ENCODE measurements around the gene ARHGEF7.

Gene ARHGEF7

DNA sequence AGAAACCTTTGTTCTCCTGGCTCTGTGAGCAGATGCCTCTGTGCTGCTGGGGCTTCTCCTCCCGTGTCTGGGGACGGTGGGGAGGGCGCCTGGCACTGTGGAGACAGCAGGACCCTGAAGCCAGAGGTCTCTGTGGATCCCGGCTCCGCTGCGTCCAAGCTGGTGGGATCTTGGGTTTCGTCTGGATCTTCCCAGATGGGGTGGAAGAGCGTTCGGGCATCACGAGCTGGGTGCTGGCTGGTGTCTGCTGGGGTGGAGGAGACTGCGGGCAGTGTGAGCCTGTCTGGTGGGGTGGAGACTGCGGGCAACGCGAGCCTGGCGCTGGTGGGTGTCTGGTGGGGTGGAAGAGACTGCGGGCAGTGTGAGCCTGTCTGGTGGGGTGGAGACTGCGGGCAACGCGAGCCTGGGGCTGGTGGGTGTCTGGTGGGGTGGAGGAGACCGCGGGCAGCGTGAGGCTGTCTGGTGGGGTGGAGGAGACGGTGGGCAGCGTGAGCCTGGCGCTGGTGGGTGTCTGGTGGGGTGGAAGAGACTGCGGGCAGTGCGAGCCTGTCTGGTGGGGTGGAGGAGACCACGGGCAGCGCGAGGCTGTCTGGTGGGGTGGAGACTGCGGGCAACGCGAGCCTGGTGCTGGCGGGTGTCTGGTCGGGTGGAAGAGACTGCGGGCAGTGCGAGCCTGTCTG is 211.0 kb downstream of the ARHGEF7 start:
- DNase-seq (ENCODE audit: low read depth): no peak

DNA sequence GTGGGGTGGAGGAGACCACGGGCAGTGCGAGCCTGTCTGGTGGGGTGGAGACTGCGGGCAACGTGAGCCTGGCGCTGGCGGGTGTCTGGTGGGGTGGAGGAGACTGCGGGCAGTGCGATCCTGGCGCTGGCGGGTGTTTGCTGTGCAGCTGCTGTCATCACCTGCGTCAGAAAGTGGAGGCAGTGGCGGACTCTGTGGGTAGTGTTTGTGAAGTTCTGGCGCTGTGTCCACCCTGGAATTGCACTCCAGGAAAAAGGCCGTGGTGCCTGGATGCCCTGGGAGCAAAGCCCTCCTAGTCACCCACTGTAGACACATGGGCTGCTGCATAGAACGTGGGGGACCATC is 211.5 kb downstream of the ARHGEF7 start:
- no peak for DNase-seq (ENCODE audit: low read depth)

DNA sequence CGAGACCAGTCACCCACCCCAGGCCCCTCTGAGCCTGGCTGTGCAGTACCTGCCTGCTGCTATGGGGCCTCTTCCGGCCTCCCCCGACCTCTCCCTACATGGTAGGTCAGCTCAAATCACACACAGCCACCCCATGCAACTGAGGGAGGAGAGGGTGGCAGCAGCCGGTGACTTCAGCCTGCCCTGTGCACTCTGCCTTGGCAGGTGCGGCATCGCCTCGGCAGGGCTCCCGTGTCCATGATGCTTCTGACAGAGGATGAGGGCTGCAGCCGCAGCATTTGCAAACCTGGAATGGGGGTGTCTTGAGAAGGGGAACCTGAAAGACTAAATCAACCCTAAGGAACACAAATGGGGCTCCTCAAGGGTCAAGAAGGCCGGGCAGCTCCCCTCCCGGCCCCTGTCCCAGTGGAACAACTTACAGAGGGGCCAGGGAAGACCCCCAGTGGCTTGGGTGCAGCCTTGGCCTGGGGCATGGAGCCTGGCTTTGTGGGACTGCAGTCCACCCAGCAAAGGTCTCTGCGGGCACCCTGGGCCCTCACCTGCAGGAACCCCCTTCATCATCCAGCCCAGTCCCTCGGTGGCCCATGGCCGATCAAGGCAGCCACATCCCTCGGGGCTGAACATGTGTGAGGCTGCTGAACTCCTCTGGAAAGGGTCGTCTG is 212.0 kb downstream of the ARHGEF7 start:
- DNase-seq (ENCODE audit: low read depth): no peak

DNA sequence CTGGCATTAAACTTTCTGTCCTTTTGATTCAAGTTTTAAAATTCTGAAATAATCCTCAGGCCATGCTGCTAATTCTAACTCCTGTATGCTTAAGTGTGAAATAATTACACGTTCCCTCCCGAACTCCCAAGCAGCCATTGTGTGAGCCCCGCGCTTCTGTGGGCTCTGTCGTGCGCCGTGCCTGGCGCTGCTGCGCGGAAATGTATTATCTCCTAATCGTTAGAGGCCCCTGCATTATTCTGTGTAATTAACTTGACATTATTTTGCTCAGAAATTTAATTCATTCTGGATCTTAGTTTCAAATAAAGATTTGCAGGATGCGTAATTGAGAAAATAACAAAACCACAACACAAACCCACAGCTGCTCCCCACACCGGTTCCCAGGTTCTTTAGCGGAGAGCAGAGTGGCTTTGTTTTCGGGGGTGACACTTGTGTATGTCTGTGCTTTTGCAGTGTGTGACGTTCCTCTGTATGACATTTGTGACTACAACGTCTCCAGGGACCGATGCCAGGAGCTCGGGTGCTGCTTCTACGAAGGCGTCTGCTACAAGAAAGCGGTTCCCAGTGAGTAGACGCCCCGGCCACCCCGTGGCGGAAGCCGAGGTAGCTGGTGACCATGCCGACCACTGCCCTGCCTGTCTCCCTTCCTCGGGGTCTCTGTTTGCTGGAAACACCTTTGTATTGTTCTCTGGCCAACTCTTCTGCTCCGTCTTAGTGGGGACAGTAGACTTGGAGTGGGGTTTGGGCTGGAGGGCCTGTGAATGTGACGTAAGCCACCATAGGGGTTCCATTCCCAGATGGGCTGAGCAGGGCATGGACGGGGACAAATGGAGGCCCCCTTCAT is 212.8 kb downstream of the ARHGEF7 start:
- DNase-seq (ENCODE audit: low read depth): no peak

DNA sequence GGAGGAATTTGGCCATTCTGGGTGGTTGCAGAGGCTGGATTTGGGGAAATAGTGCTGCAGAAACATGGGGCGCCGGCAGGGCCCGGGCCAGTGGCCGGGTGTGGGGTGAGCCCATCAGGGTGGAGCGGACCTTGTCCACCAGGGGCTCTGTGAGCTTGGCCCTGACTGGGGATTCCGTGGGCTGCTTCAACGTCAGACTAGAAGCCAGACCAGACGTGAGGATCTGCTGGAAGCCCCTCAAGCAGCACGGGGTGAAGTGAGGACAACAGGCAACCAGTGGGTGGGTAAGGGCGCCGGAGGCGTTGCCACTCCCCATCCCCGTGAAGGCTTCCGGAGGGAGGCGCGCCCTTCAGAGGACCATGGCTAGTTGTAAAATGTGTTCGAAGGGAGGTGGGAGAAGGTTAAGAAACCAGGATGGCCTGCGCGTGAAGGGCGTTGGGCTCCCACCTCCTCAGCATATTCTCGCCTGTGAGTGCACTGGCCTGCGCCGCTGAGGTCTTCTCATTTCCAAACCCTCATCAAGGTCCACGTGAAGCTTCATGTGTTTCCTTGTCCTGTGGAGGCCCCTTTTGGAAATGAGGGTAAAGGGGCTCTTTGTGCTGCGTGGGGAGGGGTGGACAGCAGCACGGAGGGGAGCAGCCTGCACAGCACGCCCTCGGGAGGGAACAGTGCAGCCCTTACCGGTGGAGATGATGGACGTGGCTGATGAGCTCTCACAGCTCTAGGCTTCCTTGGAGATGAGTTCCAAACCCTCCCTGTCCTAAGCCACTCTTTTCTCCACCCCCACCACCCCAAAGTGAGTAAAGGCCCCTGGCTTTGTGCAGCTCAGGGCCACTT is 213.7 kb downstream of the ARHGEF7 start:
- DNase-seq (ENCODE audit: low read depth): no peak

DNA sequence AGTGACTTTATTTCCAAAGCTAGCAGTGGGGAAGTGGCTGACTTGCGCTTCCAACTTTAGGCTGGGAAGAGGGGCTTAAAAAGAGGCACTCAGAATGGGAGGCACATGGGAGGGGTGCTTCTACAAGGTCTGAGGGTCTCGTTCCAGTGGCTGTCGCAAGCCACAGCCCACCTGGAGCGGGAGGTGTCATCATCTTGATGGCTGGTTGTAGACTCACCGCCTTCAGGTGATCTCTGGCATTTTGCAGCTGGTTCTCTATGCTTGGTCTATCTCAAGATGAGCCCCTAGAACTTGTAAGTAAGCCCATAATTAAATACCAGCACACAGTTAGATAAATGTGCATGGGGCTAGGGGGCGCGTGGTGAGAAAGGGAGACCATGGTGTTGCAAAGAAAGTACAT is 214.5 kb downstream of the ARHGEF7 start:
- DNase-seq (ENCODE audit: low read depth): no peak

DNA sequence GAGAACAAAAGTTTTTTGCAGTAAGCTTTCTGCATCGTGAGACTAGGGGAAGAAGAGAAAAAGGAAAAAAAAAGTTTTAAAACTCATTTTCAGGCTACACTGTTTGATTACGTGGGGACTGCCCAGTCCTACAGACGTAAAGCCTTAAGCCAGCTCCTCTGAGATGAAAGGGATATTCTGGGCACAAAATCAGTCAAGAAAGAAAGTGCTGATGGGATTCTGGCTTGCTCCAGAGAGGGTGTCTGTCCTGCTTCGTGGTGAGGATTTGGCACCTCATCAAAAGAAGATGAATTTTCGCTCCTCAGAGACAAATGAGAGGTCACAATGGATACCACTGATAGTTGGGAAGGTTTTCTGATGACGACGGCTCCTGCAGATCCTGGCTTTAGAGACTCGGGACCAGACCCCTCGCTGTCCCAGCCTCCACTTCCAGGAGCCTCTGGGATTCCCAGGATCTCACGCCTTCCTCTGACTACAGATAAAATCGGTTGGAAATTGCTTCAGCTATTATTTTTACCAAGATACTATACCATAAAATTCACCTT is 215.0 kb downstream of the ARHGEF7 start:
- DNase-seq (ENCODE audit: low read depth): no peak

DNA sequence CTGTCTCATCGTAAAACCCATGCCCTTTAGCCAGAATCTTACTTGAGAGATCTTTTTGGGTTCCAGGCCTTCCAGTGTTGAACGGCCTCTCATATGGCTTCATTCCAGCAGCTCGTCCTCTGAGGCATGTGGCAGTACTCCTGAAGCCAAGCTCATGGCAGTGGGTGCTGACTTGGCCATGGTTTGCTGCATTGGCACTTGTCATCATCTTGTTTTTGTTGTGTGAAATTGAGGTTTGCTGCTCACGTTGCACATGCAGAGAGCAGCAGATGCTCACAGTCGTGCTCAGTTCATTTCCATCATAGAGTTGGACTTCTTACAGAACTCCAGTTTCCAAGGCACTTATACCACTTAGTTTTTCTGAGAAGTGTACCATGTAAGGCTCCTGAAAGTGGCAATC is 220.2 kb downstream of the ARHGEF7 start:
- no peak for DNase-seq (ENCODE audit: low read depth)

DNA sequence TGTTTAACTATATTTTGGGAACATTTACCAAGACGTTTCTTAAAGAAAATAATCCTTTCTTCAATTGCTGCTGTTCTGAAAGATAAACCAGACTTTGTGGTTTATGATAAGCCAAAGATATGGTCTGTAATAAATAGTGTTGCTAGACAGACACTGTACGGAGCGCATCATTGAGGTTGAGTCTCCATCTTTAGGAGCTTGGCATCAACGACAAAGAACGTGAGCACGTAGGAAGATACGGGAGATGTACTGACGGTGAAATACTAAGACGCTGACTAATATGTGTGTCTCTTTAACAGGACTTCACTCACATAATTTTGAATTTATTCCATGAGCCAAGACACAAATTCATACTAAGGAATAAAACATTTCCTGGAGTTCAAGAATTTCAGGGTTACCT is 221.6 kb downstream of the ARHGEF7 start:
- no peak for DNase-seq (ENCODE audit: low read depth)

DNA sequence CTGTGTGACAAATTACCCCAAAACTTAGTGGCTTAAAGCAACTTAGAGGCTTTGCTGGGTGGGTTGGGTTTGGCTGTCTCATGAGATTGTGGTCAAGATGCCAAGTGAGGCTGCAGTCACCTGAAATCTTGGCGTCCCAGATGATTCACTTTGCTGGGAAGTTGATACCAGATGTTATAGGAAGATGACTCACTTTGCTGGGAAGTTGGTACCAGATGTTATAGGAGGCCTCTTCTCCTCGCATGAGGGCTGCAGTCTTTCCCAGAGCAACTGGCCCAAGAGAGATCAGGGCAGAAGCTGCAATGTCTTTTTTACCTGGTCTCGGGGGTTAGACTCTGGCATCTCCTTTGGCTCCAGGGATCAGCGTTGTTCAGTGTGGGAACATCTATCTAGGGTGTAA is 222.1 kb downstream of the ARHGEF7 start:
- DNase-seq (ENCODE audit: low read depth): peak; percentile 39

DNA sequence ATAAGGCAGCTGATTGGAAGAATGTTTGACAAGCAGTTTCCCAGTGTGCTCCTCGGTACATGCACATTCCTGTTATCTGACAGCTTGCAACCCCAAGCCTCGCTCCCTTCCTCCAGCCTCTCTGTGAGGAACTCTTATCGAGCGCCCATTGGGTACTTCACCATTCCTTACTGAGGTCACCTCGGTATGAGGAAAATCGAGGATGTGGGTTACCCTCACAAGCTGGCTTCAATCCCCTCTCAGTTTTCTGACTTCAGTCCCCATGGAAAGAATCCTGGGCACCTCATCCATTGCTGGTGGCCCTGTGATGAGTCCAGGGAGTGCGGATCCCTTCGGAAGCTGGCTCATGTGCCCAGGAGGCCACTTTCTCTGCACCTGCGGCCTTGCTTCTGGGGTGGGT is 222.6 kb downstream of the ARHGEF7 start:
- no peak for DNase-seq (ENCODE audit: low read depth)

DNA sequence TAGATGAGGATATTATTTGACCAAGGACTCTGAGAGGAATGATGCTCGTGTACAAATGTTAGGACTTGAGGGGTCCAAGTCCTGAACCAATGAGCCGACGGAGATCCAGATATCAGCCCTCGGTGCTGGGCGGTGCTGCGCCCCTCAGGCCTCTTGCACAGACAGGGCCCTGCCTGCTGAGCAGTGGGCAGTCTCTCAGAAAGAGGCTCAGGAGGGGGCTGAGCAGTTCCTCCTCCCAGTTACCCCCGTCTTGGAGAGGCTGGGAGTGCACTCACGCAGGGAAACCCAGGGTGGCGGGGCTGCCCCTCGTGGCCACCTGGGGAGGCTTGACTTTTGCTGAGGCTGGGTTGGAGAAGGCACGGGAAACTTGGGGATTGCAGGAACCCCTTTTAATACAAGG is 223.7 kb downstream of the ARHGEF7 start:
- no peak for DNase-seq (ENCODE audit: low read depth)

DNA sequence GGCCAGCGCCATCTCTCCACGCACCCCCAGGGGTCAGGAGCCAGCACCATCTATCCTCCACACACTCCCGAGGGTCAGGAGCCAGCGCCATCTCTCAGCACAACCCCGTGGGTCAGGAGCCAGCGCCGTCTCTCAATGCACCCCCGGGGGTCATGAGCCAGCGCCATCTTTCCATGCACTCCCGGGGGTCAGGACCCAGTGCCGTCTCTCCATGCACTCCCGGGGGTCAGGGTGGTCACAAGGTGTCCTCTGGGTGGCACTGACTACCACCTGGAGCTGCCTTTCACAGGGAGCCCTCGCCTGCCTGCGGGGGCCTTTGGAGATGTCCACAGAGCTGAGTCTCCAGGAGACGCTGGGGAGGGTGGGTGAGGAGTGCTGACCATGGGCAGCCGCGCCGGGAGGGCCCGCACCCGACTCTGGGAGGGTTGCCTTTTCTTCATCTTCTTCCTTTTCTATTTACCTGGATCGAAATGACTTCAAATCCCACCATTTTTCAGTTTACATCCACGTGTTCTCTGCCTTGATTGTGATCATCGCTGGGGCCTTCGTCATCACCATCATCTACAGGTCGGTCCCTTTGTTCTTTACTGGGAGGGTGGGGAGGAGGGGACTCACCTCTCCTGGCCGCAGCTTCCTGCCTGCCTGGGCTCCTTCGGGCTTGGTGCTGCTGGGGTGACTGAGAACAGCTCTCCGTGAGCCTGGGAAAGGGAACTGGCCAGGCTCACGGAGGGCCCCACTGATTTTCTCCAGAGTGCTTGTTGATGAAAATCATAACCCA is 224.4 kb downstream of the ARHGEF7 start:
- no peak for DNase-seq (ENCODE audit: low read depth)

DNA sequence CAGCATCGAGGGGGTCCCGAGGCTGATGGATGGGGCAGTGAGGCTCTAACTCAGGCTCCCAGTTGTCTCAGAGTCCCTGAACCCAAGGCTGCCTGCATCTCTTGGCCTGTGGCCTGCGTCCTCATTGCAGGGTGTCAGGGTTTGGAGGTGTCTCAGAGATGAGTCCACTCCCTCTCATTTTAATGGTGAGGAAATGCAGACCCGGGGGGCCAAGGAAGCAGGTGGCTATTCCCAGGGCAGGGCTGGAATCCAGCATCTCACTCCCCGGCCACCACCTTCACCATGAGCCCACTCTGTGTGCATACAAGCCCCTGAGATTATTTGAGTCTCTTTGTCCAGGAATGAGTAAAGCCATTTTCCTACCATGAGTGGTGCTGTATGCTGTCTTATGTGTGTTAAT is 226.8 kb downstream of the ARHGEF7 start:
- no peak for DNase-seq (ENCODE audit: low read depth)

DNA sequence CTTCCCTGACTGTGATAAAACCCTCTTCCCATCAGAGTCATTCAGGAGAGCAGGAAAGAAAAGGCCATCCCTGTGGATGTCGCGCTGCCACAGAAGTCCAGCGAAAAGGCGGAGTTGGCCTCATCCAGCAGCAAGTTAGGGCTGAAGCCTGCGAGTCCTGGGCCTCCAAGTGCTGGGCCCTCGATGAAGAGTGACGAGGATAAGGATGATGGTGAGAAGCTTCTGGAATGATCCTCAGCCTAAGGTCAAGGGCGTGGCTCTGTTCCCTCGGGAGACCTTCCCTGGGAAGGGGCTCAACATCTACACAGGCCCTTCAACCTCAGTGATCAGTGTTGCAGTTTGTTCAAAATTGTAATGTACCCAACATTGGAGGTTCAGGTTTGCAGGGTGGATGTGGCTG is 227.6 kb downstream of the ARHGEF7 start:
- DNase-seq (ENCODE audit: low read depth): no peak

DNA sequence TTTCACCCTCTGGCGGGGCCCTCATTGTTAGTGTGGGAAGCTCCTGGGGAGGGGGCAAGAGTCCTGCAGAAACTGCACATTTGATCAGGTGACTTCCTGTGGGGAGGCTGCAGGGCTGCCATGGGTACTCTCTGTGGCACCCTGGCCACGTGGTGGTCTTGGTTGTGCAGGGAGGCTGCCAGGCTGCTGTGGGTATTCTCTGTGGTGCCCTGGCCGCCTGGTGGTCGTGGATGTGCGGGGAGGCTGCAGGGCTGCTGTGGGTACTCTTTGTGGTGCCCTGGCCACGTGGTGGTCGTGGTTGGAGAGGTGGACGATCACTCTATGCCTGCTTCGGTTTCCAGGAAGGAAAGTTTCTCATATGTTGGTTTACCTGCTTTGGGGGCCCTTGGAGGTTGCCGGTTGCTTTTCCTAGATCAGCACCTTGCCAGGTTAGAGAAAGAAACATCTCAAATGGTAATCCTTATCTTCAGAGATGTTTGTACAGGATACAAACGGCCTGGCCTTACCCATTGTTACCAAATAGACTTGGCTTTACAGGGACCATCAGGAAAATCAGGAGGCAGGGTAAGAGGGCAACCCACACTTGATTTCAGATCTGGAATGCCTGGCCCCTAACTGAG is 228.2 kb downstream of the ARHGEF7 start:
- no peak for DNase-seq (ENCODE audit: low read depth)

DNA sequence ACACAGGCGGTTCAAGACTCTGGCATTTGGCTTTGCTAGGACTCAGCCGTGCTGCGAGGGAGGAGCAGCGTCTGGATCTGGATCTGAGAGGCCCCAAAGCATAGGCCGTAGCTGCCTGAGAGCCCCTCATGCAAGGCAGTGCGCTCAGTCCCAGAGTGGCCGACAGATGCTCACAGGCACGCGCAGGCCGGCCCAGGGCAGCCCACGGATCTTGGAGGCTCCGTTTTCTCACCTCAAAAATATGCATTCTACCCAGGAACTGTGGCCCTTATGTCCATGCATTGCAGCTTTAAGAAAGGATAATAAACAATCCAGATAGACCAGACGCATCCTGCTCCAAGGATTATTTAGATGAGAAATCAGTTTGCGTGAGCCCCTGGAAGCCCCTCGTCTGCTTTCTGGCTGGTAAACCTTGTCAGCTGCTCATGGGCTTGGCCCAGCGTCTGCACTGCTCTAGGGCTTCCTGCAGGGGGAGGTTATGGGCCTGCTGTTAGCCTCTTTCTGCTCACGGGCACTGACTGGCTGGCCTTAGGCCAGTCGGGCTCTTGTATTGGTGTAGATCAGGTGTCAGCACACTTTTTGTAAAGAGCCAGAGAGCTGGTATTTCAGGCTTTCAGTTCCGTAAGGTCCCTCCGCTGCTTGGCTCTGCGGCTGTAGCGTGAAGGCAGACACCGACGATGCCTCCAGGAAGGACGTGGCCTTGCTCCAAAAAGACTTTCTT is 229.5 kb downstream of the ARHGEF7 start:
- DNase-seq (ENCODE audit: low read depth): no peak

DNA sequence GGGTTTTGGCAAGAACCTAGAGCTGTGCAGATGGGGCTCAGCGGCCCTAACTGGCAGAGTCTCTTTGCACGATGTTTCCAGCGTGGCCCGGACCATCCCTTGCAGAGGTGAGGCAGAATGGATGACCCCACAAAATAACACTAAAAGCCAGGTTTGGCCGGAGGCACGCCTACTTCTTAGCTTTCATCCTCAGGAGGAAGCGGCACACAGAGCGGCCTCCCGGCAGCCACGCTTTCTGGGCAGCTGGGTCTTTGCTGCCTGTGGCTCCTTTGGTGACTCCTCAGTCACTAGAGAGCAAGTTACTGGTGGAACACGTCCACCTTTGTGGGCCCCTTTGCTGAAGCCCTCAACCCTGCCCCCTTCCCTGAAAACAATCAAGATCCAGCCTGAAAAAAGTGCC is 230.6 kb downstream of the ARHGEF7 start:
- DNase-seq (ENCODE audit: low read depth): no peak

DNA sequence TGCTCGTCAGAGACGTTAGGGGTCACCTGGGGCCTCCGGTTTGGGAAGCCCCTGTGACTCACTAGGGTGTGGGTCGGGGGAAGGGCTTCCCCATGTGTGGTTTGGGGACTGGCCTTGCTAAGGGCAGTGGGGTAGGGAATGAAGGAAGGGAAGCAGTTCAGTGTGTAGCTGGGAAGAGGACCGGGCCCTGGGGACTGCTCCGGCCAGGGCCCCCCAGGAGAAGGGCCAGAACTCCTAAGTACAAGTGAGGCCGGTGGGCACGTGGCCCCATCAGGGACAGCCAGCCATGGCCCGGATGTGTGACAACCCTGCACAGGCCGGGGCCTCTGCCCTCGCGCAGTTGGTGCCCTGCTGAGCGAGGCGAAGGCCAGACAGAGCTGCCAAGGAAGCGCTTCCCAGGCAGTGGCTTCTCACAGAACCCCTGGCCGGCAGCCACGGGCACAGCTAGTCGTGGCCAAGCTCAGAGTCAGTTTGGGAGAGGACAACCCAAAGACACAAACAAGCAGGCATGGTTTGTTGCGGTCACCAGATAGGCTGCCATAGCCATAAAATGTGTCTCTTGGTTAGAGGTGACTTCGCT is 231.1 kb downstream of the ARHGEF7 start:
- DNase-seq (ENCODE audit: low read depth): no peak

DNA sequence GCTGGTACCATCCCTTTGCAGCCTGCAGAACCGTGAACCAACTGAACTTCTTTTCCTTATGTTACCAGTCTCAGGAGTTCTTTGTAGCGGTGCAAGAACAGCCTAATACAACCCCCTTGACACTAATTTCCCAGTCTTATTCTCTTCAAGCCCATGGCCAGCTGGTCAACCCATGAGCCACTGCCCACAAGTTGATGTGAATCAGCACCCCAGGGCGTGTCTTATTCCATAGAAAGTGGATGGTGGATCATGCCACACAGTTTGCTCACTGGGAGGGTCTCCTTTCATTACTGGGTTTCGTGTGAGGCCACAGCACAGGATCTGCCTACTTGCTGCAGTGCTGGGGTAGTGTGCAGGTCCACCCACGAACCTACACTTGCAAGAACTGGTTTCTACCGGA is 232.3 kb downstream of the ARHGEF7 start:
- DNase-seq (ENCODE audit: low read depth): no peak

Measured in HS-27A (cell line).